Mesothelial cell of epicardium (in vitro differentiated cells): ENCODE data around the gene LRRN4. TPM values are rescaled to one million over a fixed set of nuclear protein-coding genes. Genes with fewer than 3 reads are reported as not detected.

ENCODE experiments used
- DNase-seq, 2 experiments: peaks; one replicate each; pipeline ENCODE4 v3.0.0; 2021; ENCODE audit warnings: low spot score in 2 of 2; ENCODE audit not compliant: unreplicated experiment in 2 of 2
- H3K27ac Mint-ChIP-seq: 2 replicates; pipeline ENCODE4 v1.8.0; 2021; ENCODE audit warnings: mixed read lengths
- H3K27me3 Mint-ChIP-seq: 2 replicates; pipeline ENCODE4 v1.8.0; 2021; ENCODE audit warnings: low read depth, mixed read lengths
- H3K36me3 Mint-ChIP-seq: 2 replicates; pipeline ENCODE4 v1.8.0; 2021; ENCODE audit warnings: mixed read lengths
- H3K4me1 Mint-ChIP-seq: 2 replicates; pipeline ENCODE4 v1.8.0; 2021; ENCODE audit warnings: mixed read lengths
- H3K4me3 Mint-ChIP-seq: 2 replicates; pipeline ENCODE4 v1.8.0; 2021; ENCODE audit warnings: mild to moderate bottlenecking, moderate library complexity, mixed read lengths
- H3K9me3 Mint-ChIP-seq: 2 replicates; pipeline ENCODE4 v1.8.0; 2021; ENCODE audit warnings: mixed read lengths
- total RNA-seq: library from RNA; stranded (reverse); gene quantifications from 3 replicates; pipeline ENCODE4 v1.2.1, GENCODE V29; 2021
- TF ChIP-seq, protein P1 (sequence below): fragments of 200-600 bp; sonication (generic); IDR thresholded peaks from one replicate; pipeline ENCODE4 v1.5.0; 2021; ENCODE audit warnings: antibody characterized with exemption; ENCODE audit not compliant: unreplicated experiment

LRRN4 gene
- total RNA-seq, result 75.4 to 89.5 TPM (median 78.8 TPM) in 3 replicates

DNA sequence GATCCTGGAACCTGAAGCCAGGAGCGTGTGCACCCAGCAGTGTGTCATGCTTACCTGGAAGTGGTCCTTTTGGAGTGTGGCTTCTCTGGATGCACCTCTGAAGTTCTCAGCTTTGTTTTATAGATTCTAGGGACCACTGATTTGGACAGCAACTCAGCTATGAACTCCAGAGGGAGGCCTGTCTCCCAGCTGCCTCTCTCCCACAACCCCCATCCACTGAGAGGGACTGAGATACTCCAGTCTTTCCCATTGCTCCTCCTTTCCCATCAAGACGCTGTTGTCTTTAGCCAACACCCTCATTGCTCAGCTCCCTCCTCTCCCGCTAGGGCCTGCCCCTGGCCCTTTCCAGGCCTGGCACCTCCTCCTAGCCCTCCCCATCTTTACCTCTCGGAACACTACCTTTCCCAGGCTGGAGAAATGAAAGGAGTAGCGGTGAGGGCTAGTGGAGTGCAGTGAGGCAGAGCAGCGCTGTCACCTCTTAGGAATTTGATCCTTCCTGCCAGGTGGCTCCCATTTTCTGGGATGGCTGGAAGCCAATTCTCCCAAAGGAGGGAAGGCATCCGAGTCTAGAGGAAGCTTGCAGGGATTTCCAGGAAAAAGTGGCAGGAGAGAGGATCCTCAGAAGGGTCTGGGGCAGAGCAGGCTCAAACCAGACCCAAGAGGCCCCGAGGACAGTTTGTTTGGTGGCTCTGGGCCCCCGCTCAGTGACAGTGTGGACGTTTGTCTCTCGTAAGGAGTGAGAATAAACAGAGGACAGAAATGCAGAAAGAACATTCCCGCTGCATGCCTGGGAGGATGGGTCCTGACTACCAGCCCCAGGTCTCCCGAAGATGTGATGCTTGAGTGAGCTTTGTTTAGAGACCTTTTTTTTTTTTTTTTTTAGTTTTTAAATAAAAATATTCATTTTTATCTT lies at the start of gene LRRN4:
TSS of gene LRRN4 (minus strand) at position 285 of the 913 bp plus-strand sequence. CDS start 1,261 bp downstream, outside the sequence.
- Mint-ChIP-seq H3K4me3 (peak within 1 kb of the TSS; percentile 69), H3K27me3 (peaks cover 9% of the 10 kb centered on the region), H3K27ac (peak within 1 kb of the TSS; percentile 100), H3K4me1 (peaks cover 72% of the 10 kb centered on the region), H3K36me3 (peaks cover 9% of the 10 kb centered on the region), H3K9me3 (no peaks in the 10 kb centered on the region)
- TF ChIP-seq, protein P1, sequence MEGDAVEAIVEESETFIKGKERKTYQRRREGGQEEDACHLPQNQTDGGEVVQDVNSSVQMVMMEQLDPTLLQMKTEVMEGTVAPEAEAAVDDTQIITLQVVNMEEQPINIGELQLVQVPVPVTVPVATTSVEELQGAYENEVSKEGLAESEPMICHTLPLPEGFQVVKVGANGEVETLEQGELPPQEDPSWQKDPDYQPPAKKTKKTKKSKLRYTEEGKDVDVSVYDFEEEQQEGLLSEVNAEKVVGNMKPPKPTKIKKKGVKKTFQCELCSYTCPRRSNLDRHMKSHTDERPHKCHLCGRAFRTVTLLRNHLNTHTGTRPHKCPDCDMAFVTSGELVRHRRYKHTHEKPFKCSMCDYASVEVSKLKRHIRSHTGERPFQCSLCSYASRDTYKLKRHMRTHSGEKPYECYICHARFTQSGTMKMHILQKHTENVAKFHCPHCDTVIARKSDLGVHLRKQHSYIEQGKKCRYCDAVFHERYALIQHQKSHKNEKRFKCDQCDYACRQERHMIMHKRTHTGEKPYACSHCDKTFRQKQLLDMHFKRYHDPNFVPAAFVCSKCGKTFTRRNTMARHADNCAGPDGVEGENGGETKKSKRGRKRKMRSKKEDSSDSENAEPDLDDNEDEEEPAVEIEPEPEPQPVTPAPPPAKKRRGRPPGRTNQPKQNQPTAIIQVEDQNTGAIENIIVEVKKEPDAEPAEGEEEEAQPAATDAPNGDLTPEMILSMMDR, result no peak
- peak in 1 of 2 experiments; percentile 67 for DNase-seq

DNA sequence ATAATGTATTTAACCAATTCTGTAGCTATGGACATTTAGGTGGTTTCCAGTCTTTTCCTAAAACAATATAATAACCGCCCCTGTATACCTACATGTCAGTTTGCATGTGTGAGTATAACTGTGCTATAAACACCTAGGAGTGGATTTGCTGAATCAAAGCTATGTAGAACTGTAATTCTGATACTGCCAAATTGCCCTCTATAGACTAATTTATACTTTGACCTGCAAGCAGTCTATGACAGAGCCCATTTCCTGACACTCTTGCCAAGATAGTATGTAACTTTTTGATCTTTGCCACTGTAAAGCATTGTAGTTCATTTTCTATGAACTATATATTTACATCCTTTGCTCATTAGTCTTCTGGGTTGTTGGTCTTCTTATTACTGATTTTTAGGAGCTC lies 49.4 kb upstream of the LRRN4 start:
- H3K27me3 Mint-ChIP-seq, result no peaks in the 10 kb centered on the region
- TF ChIP-seq, protein P1, result no peak
- no peak overlapping the region for H3K4me3 Mint-ChIP-seq
- H3K27ac Mint-ChIP-seq, result no peak overlapping the region
- DNase-seq, result no peak
- peaks cover 5% of the 10 kb centered on the region for H3K4me1 Mint-ChIP-seq
- peaks cover 31% of the 10 kb centered on the region for H3K36me3 Mint-ChIP-seq
- H3K9me3 Mint-ChIP-seq, result no peaks in the 10 kb centered on the region

DNA sequence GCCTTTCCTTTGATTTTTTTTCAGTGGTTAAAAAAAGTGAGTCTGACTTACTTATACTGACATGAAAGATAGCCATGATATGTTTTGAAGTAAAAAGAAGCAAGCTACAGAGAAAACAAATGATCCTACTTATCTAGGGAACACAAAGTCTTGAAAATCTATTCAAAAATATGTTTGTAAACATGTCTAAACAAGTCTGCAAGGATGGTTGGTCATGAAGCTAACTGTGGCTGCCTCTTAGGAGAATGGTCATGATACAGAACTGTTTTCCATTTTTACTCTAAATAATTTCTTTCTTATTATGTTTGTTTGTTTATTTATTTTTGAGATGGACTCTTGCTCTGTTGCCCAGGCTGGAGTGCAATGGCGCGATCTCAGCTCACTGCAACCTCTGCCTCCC lies 47.5 kb upstream of the LRRN4 start:
- Mint-ChIP-seq H3K4me1 (peaks cover 5% of the 10 kb centered on the region), H3K27me3 (no peaks in the 10 kb centered on the region), H3K27ac (peak overlapping the region; percentile 43), H3K4me3 (no peak overlapping the region), H3K36me3 (peaks cover 44% of the 10 kb centered on the region), H3K9me3 (no peaks in the 10 kb centered on the region)
- no peak for DNase-seq
- TF ChIP-seq, protein P1, result no peak

DNA sequence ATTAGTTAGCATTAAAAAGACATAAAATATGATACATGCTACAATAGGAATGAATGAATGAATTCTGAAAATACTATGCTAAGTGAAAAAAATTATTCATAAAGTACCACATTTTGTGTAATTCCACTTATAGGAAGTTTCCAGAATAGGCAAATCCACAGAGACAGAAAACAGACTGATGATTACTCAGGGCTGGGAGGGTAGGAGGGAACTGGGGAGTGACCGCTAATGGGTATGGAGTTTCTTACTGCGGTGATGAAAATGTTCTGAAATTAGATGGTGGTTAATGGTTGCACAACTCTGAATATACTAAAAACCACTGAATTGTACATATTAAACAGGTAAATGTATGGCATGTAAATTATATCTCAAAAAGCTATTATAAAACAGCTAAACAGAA lies 46.4 kb upstream of the LRRN4 start:
- Mint-ChIP-seq H3K36me3 (peaks cover 40% of the 10 kb centered on the region), H3K4me1 (peaks cover 5% of the 10 kb centered on the region), H3K4me3 (no peak overlapping the region), H3K27ac (peak overlapping the region; percentile 26), H3K27me3 (no peaks in the 10 kb centered on the region), H3K9me3 (no peaks in the 10 kb centered on the region)
- TF ChIP-seq, protein P1, result no peak
- no peak for DNase-seq

DNA sequence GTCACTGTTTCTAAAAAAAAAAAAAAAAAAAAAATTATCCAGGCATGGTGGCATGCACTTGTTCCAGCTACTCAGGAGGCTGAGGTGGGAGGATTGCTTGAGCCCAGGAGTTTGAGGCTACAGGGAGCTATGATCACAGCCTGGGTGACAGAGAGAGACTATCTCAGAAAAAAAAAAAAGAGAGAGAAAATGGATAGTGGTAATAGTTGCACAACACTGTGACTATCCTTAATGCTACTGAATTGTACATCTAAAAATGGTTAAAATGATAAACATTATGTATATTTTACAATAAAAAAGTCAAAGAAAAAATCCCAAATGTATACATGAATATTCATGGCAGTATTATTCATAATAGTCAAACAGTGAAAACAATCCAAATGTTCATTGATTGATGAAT lies 46.0 kb upstream of the LRRN4 start:
- Mint-ChIP-seq H3K4me1 (peaks cover 5% of the 10 kb centered on the region), H3K9me3 (no peaks in the 10 kb centered on the region), H3K4me3 (no peak overlapping the region), H3K27me3 (no peaks in the 10 kb centered on the region), H3K36me3 (peaks cover 40% of the 10 kb centered on the region), H3K27ac (no peak overlapping the region)
- no peak for DNase-seq
- TF ChIP-seq, protein P1, result no peak
